Measurements from ENCODE around the gene CCDC148.
"Not testable (repeated sequence)": the region's sequence is repeated elsewhere in the genome, so short reads cannot be mapped to it uniquely, and the experiment has no call there.

The CCDC148 gene

DNA sequence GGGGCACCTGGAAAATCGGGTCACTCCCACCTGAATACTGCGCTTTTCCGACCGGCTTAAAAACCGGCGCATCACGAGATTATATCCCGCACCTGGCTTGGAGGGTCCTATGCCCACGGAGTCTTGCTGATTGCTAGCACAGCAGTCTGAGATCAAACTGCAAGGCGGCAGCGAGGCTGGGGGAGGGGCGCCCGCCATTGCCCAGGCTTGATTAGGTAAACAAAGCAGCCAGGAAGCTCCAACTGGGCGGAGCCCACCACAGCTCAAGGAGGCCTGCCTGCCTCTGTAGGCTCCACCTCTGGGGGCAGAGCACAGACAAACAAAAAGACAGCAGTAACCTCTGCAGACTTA lies 105.1 kb downstream of the CCDC148 start:
- not testable (repeated sequence) for DNase-seq (ENCODE audit: low read depth)

DNA sequence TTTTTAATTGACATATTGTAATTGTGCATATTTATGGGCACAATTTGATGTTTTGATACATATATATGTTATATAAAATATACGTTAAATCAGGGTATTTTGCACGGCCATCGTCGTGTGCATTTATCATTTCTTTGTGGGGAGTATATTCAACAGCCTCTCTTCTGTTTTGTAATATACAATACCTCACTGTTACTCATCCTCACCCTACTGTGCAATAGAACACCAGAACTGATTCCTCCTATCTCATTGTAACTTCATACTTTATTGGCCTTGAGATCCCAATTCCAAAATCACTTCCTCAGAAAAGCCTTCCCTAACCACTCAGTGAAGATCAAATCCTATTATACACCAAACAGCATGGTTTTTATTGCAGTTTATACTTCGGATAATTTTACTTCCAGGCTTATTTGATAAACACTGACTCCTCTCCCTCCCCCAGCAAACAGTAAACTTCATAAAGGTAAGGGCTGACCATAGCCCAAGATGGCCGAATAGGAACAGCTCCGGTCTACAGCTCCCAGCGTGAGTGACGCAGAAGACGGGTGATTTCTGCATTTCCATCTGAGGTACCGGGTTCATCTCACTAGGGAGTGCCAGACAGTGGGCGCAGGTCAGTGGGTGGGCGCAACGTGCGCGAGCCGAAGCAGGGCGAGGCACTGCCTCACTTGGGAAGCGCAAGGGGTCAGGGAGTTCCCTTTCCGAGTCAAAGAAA lies 105.6 kb downstream of the CCDC148 start:
- not testable (repeated sequence) for DNase-seq (ENCODE audit: low read depth)

DNA sequence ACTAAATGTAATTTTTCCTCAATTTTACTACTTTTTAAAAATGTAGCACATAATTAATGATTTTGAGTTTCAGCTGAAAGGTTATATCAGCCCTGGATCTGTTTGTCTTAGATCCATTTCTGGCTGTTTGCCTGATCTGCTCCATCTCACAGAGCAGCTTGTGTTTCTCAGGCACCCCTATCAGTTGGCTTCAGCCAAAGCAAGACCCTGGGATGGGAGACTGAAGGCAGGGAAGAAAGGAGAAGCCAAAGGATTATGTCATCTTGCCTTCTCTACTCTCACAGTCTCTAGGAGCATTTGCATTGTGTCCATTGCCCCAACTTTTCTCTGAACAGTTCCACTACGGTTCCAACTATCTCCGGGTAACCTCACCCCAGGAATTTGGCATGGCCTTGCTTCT lies 110.5 kb downstream of the CCDC148 start:
- no peak for DNase-seq (ENCODE audit: low read depth)

DNA sequence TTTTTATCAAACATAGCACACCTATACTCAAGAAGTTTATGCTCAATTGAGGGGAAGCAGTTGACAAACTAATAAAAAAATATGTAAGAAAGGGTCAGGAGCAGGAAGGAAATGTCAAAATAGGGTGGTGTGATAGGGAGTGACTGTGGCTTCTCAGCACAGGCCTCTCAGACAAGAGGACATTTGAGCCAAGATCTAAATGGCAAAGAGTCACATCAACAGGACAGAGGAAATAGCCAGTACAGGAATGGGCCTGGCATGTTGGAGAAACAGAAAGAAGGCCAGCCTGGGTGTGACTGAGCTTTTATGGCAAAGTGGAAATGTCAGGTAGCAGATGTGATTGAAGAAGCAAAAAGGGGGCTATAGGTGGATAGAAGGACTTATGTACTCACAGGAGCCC lies 117.0 kb downstream of the CCDC148 start:
- DNase-seq (ENCODE audit: low read depth) = no peak

DNA sequence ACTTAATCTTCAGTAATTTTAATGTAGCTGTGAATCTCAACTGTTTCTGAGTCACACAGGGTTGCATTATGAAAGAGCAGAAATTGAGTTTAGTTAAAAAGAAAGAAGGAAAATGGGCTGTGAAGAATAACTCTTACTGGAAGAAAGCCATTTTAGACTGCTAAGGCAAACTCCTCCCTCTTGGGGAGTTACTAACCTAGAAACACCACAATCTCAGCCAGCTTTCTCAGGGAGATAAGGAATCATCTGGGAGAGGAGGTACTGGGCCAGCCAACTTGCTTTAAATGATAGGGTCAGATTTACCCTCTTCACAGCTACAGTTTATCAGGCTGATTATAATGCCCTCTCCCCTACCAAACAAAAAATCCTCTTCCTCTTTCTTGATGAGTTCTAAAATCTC lies 119.5 kb downstream of the CCDC148 start:
- DNase-seq (ENCODE audit: low read depth) = no peak

DNA sequence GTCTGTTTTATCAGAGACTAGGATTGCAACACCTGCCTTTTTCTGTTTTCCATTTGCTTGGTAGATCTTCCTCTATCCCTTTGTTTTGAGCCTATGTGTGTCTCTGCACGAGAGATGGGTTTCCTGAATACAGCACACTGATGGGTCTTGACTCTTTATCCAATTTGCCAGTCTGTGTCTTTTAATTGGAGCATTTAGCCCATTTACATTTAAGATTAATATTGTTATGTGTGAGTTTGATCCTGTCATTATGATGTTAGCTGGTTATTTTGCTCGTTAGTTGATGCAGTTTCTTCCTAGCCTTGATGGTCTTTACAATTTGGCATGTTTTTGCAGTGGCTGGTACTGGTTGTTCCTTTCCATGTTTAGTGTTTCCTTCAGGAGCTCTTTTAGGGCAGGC lies 124.8 kb downstream of the CCDC148 start:
- not testable (repeated sequence) for DNase-seq (ENCODE audit: low read depth)

DNA sequence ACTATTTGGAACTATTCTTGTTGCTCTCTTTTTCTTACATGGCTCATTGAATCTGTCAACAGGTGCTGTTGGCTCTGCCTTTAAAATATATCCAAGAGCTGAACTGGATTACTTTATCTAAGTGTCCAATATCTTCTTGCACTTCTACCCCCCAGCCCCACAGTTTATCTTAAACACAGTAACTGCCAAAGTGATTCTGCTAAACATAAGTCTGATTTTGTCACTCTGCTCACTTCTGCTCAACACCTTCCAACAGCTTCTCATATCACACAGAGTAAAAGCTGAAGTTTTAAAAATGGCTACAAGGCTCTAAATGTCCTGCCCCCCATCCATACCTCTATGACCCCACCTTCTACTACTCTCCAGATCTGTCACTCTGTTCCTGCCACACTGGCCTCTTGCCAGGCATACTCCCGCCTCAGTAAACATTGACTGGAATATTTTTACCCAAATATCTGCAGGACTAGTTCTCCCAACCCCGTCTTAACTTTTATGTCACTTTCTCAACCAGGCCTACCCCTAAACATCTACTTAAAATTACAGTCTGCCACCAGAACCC lies 130.7 kb downstream of the CCDC148 start:
- DNase-seq (ENCODE audit: low read depth) = no peak

DNA sequence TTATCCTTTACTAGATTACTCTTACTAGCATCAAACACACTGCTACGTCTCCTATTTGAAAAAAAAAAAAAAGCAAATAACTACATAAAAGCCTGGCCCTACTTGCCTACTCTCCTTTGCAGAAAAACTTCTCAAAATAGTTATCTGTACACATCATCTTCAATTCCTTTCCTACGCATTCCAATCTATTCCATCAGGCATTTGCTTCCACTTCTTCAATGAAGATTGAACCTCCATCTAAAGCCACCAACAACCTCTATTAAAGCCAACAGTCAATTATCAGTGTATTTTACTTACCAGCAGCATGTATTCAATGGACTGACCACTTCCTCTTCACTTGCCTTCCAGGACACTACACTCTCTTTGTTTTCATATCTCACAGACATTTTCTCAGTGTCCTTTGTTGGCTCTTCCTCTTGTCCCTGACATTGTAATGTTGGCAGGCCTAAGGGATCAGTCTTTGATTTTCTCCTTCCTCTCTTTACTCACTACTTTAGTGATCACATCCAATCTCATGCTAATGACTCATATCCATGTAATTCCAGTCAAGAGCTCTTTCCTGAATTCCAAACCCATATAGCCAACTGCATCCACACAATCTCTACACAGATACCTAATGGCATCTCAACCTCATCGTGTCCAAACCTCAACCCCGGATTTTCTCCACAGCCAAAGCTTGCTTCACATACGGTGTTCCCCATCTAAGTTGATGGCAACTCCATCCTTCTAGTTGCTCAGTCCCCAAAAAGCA lies 131.3 kb downstream of the CCDC148 start:
- DNase-seq (ENCODE audit: low read depth) = no peak

DNA sequence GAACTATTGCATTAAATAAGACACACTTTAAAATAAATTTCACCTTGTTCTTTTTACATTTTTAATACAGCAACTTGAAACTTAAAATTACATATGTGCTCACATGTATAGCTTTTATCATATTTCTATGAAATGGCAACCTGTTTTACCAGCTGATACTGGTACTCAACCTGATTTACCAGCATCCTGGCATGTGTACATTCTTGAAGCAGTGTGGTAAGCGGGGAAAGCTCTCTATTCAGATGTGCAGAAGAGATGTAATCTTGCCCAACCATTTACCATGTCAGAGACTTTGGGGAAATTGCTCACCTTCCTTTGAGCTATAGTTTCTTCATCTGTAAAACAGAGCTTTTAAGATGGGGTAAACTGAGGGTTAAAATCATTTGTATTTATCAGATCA lies 133.2 kb downstream of the CCDC148 start:
- no peak for DNase-seq (ENCODE audit: low read depth)

DNA sequence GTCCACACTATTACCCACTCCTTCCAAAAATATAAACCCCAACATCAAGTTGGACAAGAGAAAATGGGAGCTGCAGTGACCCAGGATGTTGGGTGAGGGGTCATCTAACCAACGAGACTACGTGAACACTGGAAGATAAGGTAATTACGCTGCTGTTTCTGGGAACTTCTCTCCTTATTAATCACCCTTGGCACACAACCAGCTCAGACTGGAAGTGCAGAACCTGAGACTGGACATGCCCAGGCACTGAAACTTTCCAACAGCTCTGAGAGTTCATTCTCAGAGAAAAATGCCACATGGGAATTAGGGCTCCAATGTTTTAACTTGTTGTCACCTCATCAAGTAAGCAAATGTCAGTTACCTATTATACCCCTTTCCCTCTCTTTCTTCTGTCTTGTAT lies 135.3 kb downstream of the CCDC148 start:
- DNase-seq (ENCODE audit: low read depth) = no peak

DNA sequence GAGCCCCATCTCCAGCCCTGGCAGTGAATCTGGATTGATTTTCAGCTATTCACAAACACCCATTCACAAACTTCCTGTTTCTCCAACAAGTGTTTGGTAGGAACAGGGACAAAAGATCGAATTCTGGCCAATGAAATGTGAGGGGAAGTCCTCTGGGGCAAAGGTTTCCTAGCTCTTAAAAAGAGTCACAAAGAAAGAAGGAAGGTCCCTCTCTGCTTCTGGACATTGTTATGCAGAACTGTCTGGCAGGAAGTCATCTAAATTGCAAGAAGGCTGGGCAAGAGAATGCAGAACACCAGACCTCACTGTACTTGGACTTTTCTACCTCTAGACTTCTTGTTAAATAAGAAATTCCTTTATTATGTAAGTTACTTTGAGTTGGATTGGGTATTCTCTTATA lies 137.3 kb downstream of the CCDC148 start:
- DNase-seq (ENCODE audit: low read depth) = no peak

DNA sequence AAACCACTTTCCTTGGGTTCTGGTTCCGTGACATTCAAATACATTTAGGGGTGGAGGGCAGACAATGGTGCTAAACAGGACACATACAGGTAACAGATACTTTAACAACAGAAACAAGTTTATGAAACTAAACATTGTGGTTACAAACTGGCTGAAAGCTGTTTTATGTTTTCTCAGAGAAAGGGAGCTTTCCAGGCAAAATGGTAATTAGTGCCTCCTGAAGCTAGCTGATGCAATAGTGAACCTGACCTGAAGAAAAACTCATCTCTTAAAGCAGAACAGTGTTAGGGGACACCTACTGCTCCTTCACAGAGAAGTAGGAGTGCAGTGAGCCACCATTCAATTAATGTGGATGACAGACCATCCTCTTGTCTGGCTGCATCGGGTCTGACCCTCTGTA lies 138.9 kb downstream of the CCDC148 start:
- no peak for DNase-seq (ENCODE audit: low read depth)

DNA sequence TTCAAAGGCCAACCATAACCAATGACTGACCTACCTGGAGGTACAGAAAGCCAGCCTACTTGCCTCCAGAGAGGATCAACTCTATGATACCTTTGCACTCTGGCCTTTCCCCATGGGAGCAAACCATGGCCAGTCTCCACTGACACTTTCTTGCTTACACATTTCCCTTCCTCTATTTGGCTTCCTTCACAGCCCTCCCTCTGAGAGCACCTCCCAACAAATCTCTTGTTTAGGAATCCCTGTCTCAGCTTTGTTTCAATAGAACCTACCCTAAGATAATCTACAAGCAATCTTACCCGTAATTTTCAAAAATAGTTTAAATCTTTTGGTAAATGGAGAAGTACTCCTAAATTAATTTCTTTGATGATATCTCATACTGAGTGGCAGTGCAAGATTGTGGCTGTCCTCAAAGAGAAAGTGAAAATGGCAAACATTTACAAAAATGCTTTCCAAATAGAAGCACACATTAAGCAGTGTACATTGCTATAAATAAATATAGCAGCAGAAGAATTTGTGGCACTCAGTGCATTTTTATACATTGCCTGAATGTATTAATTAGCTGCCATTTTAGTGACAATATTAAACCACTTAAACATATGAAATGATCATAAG lies 140.6 kb downstream of the CCDC148 start:
- DNase-seq (ENCODE audit: low read depth) = no peak

DNA sequence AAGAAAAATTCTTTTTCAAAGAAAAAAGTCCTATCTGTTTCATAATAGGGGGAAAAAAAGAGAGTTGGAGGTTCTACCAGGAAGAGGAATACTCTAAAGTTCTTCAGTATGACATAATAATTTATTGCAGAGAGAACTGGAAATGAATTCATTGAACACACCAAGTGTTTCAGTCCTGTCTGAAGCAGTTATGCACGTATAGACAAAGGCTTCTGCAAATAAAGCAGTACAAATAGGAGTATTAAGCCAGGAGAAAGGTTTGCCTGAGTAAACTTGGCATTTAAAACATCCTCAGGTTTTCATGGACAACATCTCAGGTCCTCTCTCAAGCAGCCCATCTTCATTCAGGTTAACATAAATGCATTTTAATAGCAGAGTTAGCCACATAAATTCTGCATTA lies 141.6 kb downstream of the CCDC148 start:
- no peak for DNase-seq (ENCODE audit: low read depth)

DNA sequence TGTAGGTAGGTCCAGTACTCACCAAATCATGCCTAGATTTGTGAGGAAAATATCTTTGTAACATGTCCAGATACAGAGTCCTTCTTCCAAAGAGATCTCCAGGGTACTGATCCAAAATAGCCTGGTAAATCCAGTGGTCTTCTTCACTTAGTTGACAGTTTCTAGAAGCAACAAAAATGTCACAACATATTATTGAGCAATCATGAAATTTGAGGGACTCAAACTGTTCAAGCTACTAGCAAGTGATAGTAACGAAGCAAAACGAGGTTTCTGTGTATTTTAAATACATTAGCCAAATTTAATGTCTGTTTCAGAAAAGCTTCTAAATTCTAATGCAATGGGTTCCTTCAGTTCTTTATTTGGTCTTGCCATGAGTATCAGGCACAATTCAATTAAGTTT lies 142.8 kb downstream of the CCDC148 start:
- no peak for DNase-seq (ENCODE audit: low read depth)

DNA sequence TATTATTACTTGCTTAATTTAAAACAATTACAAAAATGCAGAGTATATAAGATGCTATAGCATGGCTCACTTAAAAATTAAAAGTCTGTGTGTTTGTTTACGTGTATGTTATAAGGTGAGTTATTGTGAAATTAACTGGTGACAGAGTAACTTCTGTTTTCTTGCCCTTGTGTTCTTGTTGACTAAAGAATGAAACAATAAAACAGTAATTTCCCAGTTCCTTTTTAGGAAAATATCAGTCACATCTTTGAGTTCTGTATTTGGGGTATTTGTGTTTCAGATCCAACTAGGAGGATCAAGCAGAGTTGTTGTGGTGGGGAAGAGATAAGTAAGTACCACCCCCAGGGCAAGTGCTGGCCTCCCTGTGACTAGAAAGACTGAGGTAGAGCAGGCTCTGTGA lies 143.6 kb downstream of the CCDC148 start:
- DNase-seq (ENCODE audit: low read depth) = no peak

DNA sequence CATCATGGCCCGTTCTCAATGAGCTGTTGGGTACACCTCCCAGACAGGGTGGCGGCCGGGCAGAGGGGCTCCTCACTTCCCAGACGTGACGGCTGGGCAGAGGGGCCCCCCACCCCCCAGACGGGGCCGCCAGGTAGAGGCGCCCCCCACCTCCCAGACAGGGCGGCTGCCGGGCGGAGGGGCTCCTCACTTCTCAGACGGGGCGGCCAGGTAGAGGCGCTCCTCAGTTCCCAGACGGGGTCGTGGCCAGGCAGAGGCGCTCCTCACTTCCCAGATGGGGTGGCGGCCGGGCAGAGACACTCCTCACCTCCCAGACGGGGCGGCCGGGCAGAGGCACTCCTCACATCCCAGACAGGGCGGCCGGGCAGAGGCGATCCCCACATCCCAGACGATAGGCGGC lies 146.1 kb downstream of the CCDC148 start:
- DNase-seq (ENCODE audit: low read depth) = not testable (repeated sequence)

DNA sequence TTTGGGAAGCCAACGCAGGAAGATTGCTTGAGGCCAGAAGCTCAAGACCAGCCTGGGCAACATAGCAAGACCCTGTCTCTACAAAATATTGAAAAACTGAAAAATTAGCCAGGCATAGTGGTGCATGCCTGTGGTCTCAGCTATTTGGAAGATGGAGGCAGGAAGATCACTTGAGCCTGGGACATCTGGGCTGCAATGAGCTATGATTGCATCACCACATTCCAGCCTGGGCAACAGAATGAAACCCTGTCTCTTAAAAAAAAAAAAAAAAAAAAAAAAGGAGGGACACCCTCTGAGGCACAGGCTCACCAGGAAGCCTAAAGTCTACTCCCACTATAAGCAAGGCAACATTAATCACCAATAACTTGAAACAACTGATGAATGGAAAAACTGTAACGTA lies 151.1 kb downstream of the CCDC148 start:
- DNase-seq (ENCODE audit: low read depth) = no peak

DNA sequence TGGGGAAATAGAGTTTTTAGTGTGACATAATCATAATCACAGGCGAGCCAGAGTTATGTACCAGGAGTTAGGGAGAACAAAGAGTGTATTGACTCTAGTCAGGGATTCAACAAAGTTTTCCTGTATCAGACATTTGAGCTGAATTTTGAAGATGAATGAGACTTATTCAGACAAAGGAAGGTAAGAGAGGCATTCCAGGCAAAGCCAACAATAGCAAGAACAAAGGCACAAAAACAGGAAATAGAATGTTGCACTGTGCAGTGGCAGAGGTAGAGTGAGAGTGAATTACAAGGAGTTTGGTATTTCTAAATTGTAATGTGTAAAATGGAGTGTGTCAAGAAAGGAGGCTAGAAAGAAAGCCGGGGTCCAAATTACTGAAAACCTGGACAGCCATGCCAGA lies 156.2 kb downstream of the CCDC148 start:
- no peak for DNase-seq (ENCODE audit: low read depth)

DNA sequence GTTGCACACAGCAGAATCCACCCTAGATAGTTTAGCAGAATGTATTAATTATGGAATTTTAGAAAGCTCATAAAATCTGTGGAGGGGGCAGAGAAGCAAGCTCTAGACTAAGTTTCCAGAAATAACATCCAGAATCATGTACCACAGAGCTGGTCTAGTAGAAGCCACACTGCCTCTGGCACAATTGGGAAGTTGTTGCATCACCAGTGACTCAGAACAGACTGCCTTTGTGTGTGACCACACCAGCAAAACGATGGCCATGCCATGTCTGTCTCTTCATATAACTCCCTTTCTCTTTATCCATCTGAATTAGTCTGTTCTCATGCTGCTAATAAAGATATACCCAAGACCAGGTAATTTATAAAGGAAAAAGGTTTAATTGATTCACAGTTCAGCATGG lies 158.9 kb downstream of the CCDC148 start:
- no peak for DNase-seq (ENCODE audit: low read depth)

DNA sequence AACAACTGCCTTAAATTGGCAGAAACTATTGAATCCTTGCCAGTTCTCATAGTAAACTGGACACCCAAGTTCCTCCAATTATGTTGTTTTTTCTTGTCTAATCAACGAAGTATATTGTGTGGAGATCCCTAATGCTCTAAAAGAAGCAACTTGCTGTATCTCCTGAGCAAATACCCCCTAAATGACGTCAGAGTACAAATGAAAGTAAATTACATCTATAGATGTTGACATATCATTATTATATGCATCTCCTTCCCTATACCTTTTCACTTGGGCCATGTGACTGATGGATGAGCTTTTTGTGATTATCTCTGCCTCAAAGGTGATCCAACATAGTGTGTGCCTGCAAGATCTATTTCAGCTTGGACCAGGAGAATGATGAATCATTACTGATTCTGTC lies 159.4 kb downstream of the CCDC148 start:
- DNase-seq (ENCODE audit: low read depth) = no peak

DNA sequence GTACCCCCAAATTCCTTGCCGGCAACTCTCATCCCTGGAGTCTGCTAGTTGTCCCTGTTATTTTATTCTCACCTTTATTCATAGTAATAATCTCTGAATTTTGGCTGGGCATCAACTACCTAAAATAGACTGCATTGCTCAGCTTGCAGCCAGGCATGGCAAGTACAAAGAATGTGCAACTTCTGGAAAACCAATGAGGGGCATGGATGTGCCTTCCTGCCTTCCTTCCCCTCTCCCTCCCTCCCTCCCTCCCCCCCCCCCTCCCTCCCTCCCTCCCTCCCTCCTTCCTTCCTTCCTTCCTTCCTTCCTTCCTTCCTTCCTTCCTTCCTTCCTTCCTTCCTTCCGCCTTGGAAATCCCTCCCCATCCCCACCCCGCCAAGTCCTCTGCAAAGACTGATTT lies 162.8 kb downstream of the CCDC148 start:
- DNase-seq (ENCODE audit: low read depth) = no peak

DNA sequence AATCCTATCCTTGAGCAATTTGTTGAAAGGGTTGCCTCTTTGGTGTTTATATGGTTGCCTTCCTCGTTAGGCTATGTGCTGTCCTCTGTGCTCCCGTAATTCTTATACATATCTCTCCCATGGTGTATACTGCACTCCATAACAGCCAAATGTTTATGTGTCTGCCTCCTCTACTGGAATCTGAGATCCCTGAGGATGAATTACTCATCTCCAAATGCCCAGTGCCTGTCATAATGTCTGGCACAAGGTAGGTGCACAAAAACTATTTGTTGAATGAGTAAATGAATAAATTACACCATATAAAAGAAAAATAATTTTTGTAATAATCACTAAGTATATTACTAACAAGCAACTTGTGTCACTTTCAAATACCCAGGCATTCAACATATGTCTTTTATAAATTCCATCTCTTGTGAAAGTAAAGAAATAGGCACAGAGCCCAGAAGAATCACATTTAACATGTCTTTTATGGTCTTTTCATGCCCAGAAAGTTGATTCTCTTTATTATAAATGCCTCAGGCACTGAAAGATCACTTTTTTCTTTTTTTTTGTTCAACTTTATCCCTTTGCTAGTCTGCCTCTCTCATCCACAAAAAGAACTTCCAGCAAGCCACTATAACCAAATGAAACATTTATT lies 164.9 kb downstream of the CCDC148 start:
- DNase-seq (ENCODE audit: low read depth) = no peak
